Left ventricle myocardium inferior (tissue), 1 donor: ENCODE measurements around the gene MUC4. TPM values are rescaled to one million over a fixed set of nuclear protein-coding genes. Genes with fewer than 3 reads are reported as not detected.
A peak's percentile ranks its signal among the peaks of the same experiment; 100 is the strongest.

Experiments
- DNase-seq: peaks from one replicate; pipeline ENCODE4 v3.0.0-alpha.2; 2020
- H3K27ac ChIP-seq: fragments of 200-600 bp; replicated peaks from 2 replicates; pipeline ENCODE4 v1.8.0; 2021
- H3K27me3 ChIP-seq: fragments of 200-600 bp; 2 replicates; pipeline ENCODE4 v1.8.0; 2021; ENCODE audit warnings: low read depth
- H3K36me3 ChIP-seq: fragments of 200-600 bp; 2 replicates; pipeline ENCODE4 v1.8.0; 2021
- H3K4me1 ChIP-seq: fragments of 200-600 bp; 2 replicates; pipeline ENCODE4 v1.8.0; 2021
- H3K4me3 ChIP-seq: fragments of 200-600 bp; 2 replicates; pipeline ENCODE4 v1.8.0; 2021; ENCODE audit warnings: mild to moderate bottlenecking, moderate library complexity
- H3K9me3 ChIP-seq: fragments of 200-600 bp; replicated peaks from 2 replicates; pipeline ENCODE4 v1.8.0; 2021
- intact Hi-C: fragments of 100-400 bp; cut with micrococcal nuclease; formaldehyde crosslinking; loops from one replicate; pipeline ENCODE4 v1.11.0; 2022
- microRNA-seq: library from miRNA; unstranded; fragments of <30 nt; microRNA quantifications from one replicate; pipeline ENCODE4 v1.2.0, GENCODE V29; 2020
- total RNA-seq: library from RNA; stranded (reverse); fragmentation: NEBNext Ultra II Directional; extraction: Animal tissue kit (Norgen Biotek cat#: 25700); gene quantifications from one replicate; pipeline ENCODE4 v1.2.1, GENCODE V29; 2021
- TF ChIP-seq, protein P1 (sequence below): fragments of 200-600 bp; IDR thresholded peaks from 2 replicates; pipeline ENCODE4 v1.8.0; 2021; ENCODE audit warnings: antibody characterized with exemption, mild to moderate bottlenecking, borderline replicate concordance
- donor health status: DM: no; HTN: yes; CAD: no; lungs with severe emphysema.

Gene MUC4
- total RNA-seq, 1 donor from 2014 or later, result 0.11 TPM

DNA sequence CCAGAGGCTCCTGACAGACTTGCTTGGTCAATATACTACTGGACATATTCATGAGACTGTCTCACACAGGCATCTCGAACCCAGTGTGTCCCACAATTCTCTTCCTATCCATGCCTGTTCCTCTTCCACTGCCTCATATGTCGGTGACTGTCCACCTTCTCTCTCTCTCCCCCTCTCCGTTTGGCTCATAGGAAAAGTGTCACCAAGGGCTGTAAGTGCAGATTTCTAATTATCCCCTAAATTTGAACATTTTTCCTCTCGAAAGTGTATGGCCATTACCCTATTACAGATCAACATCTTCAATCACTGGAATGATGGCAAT, 113.4 kb downstream of the MUC4 start:
- H3K9me3 ChIP-seq, result no peaks in the 10 kb centered on the region
- no peaks in the 10 kb centered on the region for H3K27me3 ChIP-seq
- no peak overlapping the region for H3K4me3 ChIP-seq
- peaks cover 7% of the 10 kb centered on the region for H3K4me1 ChIP-seq
- peaks cover 49% of the 10 kb centered on the region for H3K36me3 ChIP-seq
- peak overlapping the region; percentile 2 for H3K27ac ChIP-seq
- TF ChIP-seq, protein P1, sequence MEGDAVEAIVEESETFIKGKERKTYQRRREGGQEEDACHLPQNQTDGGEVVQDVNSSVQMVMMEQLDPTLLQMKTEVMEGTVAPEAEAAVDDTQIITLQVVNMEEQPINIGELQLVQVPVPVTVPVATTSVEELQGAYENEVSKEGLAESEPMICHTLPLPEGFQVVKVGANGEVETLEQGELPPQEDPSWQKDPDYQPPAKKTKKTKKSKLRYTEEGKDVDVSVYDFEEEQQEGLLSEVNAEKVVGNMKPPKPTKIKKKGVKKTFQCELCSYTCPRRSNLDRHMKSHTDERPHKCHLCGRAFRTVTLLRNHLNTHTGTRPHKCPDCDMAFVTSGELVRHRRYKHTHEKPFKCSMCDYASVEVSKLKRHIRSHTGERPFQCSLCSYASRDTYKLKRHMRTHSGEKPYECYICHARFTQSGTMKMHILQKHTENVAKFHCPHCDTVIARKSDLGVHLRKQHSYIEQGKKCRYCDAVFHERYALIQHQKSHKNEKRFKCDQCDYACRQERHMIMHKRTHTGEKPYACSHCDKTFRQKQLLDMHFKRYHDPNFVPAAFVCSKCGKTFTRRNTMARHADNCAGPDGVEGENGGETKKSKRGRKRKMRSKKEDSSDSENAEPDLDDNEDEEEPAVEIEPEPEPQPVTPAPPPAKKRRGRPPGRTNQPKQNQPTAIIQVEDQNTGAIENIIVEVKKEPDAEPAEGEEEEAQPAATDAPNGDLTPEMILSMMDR, result no peak
- intact Hi-C loops, result no loop called here
- DNase-seq, result no peak

DNA sequence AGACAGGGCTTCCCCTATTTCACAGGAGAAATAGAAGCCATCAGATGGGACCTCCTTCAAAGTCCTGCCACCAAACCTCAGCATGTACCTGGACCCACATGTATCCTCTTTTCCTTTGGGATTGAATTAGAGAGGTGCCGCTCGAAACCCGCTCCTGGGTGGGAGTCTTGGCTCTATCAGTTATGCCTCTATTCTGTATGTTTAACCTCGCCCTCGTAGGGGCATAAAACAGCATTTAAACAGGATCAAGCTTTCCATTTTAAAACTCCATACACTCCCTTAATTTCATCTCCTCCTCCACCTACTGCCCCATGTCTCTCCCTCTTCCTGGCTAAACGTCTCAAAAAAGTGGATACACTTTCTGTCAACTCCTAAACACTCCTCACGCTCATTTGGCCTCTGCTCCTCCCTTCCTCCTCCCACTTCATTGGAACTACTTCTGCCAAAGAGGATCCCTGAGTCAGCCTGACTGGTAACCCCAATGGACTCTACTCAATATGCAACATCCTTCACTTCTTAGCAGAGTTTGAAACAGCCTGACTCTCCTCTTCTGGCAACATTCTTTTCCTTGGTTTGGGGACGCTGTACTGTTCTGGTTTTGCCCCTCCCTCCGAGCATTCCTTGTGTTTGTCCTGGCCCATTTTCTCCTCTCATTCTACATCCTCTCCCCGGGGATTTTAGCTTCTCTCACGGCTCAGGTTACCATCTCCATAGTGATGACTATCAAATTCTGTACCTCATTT, 114.0 kb downstream of the MUC4 start:
- intact Hi-C loops, result no loop called here
- TF ChIP-seq, protein P1, result no peak
- no peak for DNase-seq
- Histone ChIP-seq H3K36me3 (peaks cover 54% of the 10 kb centered on the region), H3K4me1 (peaks cover 7% of the 10 kb centered on the region), H3K9me3 (no peaks in the 10 kb centered on the region), H3K27ac (peak overlapping the region; percentile 2), H3K27me3 (no peaks in the 10 kb centered on the region), H3K4me3 (no peak overlapping the region)

Small RNA genes lying within 50 kb of the gene (microRNA-seq; reads per million reads assigned to microRNA genes)
- gene MIR570, result not detected

Other genes with a start within 250 kb of the MUC4 start
- 92.5 TPM for gene APOD, start 228.0 kb downstream of the MUC4 start, total RNA-seq
- 4.7 TPM for gene MUC20, start 91.0 kb downstream of the MUC4 start, total RNA-seq
- gene TNK2, start 96.6 kb upstream of the MUC4 start, total RNA-seq, result 33.2 TPM